SKM-1 treated with dmso at 0.1 percent for 144 hours (cell line): ENCODE data around the gene TEDC2.

Experiments used
- DNase-seq: peaks from one replicate; lab custom pipeline; 2025; ENCODE audit not compliant: unreplicated experiment; lab: John Stamatoyannopoulos, UW

TEDC2 gene

GRCh38 chr16:2464333-2464732, 4.4 kb downstream of the TEDC2 start:
- no peak for DNase-seq

- DNase-seq = peak; percentile 29
These were observed 5.9 kb downstream of the TEDC2 start for GRCh38 chr16:2465653-2466415.

GRCh38 chr16:2466667-2467527, 7.0 kb downstream of the TEDC2 start:
- no peak for DNase-seq

GRCh38 chr16:2467528-2468232, 7.8 kb downstream of the TEDC2 start:
- no peak for DNase-seq

GRCh38 chr16:2468233-2468724, 8.4 kb downstream of the TEDC2 start:
- DNase-seq = no peak

- no peak for DNase-seq
These were observed 9.0 kb downstream of the TEDC2 start for GRCh38 chr16:2468725-2469398.

GRCh38 chr16:2469399-2470233, 9.7 kb downstream of the TEDC2 start:
- DNase-seq = no peak

- no peak for DNase-seq
These were observed 10.3 kb downstream of the TEDC2 start for GRCh38 chr16:2470234-2470601.

- DNase-seq = no peak
These were observed 10.7 kb downstream of the TEDC2 start for GRCh38 chr16:2470603-2471015.

GRCh38 chr16:2471016-2471652, 11.2 kb downstream of the TEDC2 start, which contains the start of gene NTN3:
TSS of gene NTN3 (plus strand) at chr16:2471297. CDS start at chr16:2471702, 405 bp downstream.
- no peak for DNase-seq

GRCh38 chr16:2471653-2472487, 12.0 kb downstream of the TEDC2 start:
- DNase-seq = no peak

GRCh38 chr16:2472488-2472864, 12.6 kb downstream of the TEDC2 start:
- no peak for DNase-seq

GRCh38 chr16:2472885-2473445, 13.1 kb downstream of the TEDC2 start:
- DNase-seq = no peak

- DNase-seq = peak; percentile 21
These were observed 13.6 kb downstream of the TEDC2 start for GRCh38 chr16:2473446-2473926.

- peak; percentile 22 for DNase-seq
These were observed 14.3 kb downstream of the TEDC2 start for GRCh38 chr16:2473999-2474876.

GRCh38 chr16:2474877-2475412, 15.0 kb downstream of the TEDC2 start, which contains the start of gene TBC1D24:
TSS of gene TBC1D24 (plus strand) at chr16:2475127. CDS start at chr16:2496149, 21,022 bp downstream.
- peak; percentile 50 for DNase-seq
